BLaER1 (cell line): ENCODE data around the gene SLC39A5.

ENCODE experiments used
- H3K27ac ChIP-seq: shearing (Covaris generic); formaldehyde crosslinking; 2 replicates; pipeline ENCODE4 v1.8.1; 2022
- H3K27me3 ChIP-seq: shearing (Covaris generic); formaldehyde crosslinking; 2 replicates; pipeline ENCODE4 v1.8.1; 2022
- H3K36me3 ChIP-seq: shearing (Covaris generic); formaldehyde crosslinking; 2 replicates; pipeline ENCODE4 v1.8.1; 2022
- H3K4me1 ChIP-seq: shearing (Covaris generic); formaldehyde crosslinking; 2 replicates; pipeline ENCODE4 v1.8.1; 2022
- H3K4me2 ChIP-seq: shearing (Covaris generic); formaldehyde crosslinking; 2 replicates; pipeline ENCODE4 v1.8.1; 2022
- H3K4me3 ChIP-seq: shearing (Covaris generic); formaldehyde crosslinking; 2 replicates; pipeline ENCODE4 v1.8.1; 2022
- H3K9ac ChIP-seq: shearing (Covaris generic); formaldehyde crosslinking; 2 replicates; pipeline ENCODE4 v1.8.1; 2022
- H3K9me3 ChIP-seq: shearing (Covaris generic); formaldehyde crosslinking; 2 replicates; pipeline ENCODE4 v1.8.1; 2022
- H4K20me1 ChIP-seq: shearing (Covaris generic); formaldehyde crosslinking; 2 replicates; pipeline ENCODE4 v1.8.1; 2022
- Cebpa-rat ChIP-seq: shearing (Covaris generic); IDR thresholded peaks from 2 replicates; pipeline ENCODE4 v1.8.1; 2022

SLC39A5 gene

GRCh38 chr12:56229082-56229481, 769 bp upstream of the SLC39A5 start:
- H3K27ac ChIP-seq, result peak overlapping the region; percentile 71
- peaks cover 12% of the 10 kb centered on the region for H3K36me3 ChIP-seq
- no peaks in the 10 kb centered on the region for H4K20me1 ChIP-seq
- TF ChIP-seq Cebpa-rat, result no peak
- peak overlapping the region; percentile 73 for H3K4me2 ChIP-seq
- H3K4me3 ChIP-seq, result no peak overlapping the region
- H3K9ac ChIP-seq, result no peak overlapping the region
- no peaks in the 10 kb centered on the region for H3K9me3 ChIP-seq
- H3K27me3 ChIP-seq, result no peaks in the 10 kb centered on the region
- peaks cover 58% of the 10 kb centered on the region for H3K4me1 ChIP-seq

DNA sequence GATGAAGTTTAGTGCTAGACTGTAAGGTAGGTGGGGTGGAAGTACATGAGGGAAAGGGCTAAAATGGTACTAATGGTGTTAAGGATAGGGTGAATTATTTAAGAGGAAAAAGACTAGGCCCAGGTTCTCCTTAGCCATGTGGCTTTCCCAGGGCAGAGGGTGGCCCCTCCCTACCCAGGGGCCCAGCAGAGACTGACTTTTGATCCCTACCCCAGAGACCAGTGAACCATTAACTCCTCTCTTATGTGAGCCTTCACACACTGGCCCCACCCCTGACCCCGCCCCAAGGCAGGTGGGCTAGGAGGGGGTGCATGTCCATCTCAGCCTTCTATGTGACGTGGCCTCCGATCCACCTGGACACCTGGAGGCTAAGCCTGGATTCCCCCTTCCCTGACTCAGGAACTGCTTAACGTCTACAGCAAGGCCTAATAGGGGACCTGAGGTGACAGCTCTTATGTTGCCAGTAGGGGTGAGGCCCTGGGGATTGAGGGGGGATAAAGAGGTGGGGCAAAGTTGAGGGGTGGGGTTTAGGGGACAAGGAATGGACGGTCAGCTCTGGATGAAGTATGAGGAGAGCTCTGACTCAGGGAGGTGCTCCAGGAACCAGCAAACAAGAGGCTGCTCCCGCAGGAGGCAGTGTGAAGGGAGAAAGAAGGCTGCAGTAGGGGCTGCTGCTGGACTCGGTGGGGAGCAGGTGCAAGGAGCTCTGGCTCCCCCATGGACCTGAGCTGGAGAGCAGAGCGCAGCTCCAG, 757 bp downstream of the SLC39A5 start:
- H3K27me3 ChIP-seq, result no peaks in the 10 kb centered on the region
- H3K9ac ChIP-seq, result 0 out of 2 replicates have a peak overlapping the region, but pooled peaks have one; percentile 5
- peak overlapping the region; percentile 73 for H3K4me2 ChIP-seq
- no peak overlapping the region for H3K4me3 ChIP-seq
- H3K4me1 ChIP-seq, result peaks cover 46% of the 10 kb centered on the region
- H3K36me3 ChIP-seq, result peaks cover 11% of the 10 kb centered on the region
- TF ChIP-seq Cebpa-rat, result no peak
- no peaks in the 10 kb centered on the region for H3K9me3 ChIP-seq
- H4K20me1 ChIP-seq, result no peaks in the 10 kb centered on the region
- peak overlapping the region; percentile 69 for H3K27ac ChIP-seq

- no peak for TF ChIP-seq Cebpa-rat
- no peak overlapping the region for H3K4me3 ChIP-seq
- H3K9me3 ChIP-seq, result no peaks in the 10 kb centered on the region
- no peak overlapping the region for H3K9ac ChIP-seq
- no peaks in the 10 kb centered on the region for H3K27me3 ChIP-seq
- H3K4me1 ChIP-seq, result peaks cover 42% of the 10 kb centered on the region
- H4K20me1 ChIP-seq, result no peaks in the 10 kb centered on the region
- peak overlapping the region; percentile 73 for H3K4me2 ChIP-seq
- 0 out of 2 replicates have a peak overlapping the region, but pooled peaks have one; percentile 22 for H3K27ac ChIP-seq
- peaks cover 11% of the 10 kb centered on the region for H3K36me3 ChIP-seq
Observed at GRCh38 chr12:56231184-56231582, 1.3 kb downstream of the SLC39A5 start.

DNA sequence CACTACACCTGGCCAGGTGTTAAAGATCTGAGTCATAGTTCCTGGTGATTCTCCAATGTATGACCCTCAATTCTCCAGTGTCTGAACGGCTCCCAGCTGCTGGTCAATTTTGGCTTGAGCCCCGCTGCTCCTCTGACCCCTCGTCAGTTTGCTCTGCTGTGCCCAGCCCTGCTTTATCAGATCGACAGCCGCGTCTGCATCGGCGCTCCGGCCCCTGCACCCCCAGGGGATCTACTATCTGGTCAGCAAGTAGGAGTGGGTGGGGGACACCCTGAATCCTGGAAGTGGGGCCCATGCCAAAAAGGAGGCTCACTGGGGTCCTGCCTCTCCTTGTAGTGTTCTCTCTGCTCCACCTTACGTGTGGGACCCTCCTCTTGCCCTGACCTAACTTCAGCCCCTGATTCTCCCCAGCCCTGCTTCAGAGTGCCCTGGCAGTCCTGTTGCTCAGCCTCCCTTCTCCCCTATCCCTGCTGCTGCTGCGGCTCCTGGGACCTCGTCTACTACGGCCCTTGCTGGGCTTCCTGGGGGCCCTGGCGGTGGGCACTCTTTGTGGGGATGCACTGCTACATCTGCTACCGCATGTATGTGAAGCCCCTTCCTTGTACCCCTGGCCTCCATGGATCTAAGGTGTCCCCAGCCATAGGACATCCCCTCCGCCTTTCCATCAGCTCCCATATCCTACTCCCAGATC, 5.0 kb downstream of the SLC39A5 start:
- Histone ChIP-seq H3K36me3 (peaks cover 43% of the 10 kb centered on the region), H3K4me2 (no peak overlapping the region), H3K4me1 (peaks cover 23% of the 10 kb centered on the region), H3K9ac (0 out of 2 replicates have a peak overlapping the region, but pooled peaks have one; percentile 10), H4K20me1 (peaks cover 7% of the 10 kb centered on the region; the same call in 1 of the 2 replicates), H3K9me3 (no peaks in the 10 kb centered on the region), H3K4me3 (no peak overlapping the region), H3K27ac (no peak overlapping the region), H3K27me3 (no peaks in the 10 kb centered on the region)
- no peak for TF ChIP-seq Cebpa-rat

GRCh38 chr12:56236091-56236490, 6.2 kb downstream of the SLC39A5 start:
- Histone ChIP-seq H3K4me1 (peaks cover 11% of the 10 kb centered on the region), H3K36me3 (peaks cover 53% of the 10 kb centered on the region), H3K27me3 (no peaks in the 10 kb centered on the region), H3K4me2 (no peak overlapping the region), H4K20me1 (peaks cover 10% of the 10 kb centered on the region; the same call in 1 of the 2 replicates), H3K27ac (no peak overlapping the region), H3K9ac (no peak overlapping the region), H3K4me3 (no peak overlapping the region), H3K9me3 (no peaks in the 10 kb centered on the region)
- TF ChIP-seq Cebpa-rat, result no peak

GRCh38 chr12:56236985-56237384, 7.1 kb downstream of the SLC39A5 start:
- no peak for TF ChIP-seq Cebpa-rat
- Histone ChIP-seq H3K36me3 (peaks cover 62% of the 10 kb centered on the region), H3K27ac (no peak overlapping the region)

DNA sequence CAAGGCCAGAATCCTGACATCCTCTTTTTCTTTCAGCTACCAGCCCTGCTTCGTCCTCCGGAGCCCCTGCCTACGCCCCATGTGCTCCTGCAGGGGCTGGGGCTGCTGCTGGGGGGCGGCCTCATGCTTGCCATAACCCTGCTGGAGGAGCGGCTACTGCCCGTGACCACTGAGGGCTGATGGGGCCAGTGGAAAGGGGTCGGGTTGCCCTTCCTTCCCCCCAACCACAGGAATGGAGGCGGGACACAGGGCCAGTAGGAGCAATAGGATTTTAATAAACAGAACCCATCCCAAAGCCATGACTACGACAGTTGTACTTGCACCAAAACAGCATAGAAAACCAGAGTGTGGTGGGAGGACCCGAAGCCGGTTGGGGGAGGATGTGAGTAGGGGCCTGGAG, 7.7 kb downstream of the SLC39A5 start:
- Histone ChIP-seq H3K27ac (no peak overlapping the region), H3K4me3 (no peak overlapping the region), H3K27me3 (no peaks in the 10 kb centered on the region), H3K4me2 (no peak overlapping the region), H4K20me1 (peaks cover 18% of the 10 kb centered on the region; the same call in 1 of the 2 replicates), H3K4me1 (no peaks in the 10 kb centered on the region), H3K36me3 (peaks cover 68% of the 10 kb centered on the region), H3K9me3 (no peaks in the 10 kb centered on the region), H3K9ac (no peak overlapping the region)
- no peak for TF ChIP-seq Cebpa-rat

More at GRCh38 chr12:56236985-56237384, 7.1 kb downstream of the SLC39A5 start:
- peaks cover 2% of the 10 kb centered on the region for H3K4me1 ChIP-seq
- peaks cover 16% of the 10 kb centered on the region; the same call in 1 of the 2 replicates for H4K20me1 ChIP-seq
- no peak overlapping the region for H3K9ac ChIP-seq
- H3K4me3 ChIP-seq, result no peak overlapping the region
- no peak overlapping the region for H3K4me2 ChIP-seq
- no peaks in the 10 kb centered on the region for H3K9me3 ChIP-seq
- no peaks in the 10 kb centered on the region for H3K27me3 ChIP-seq

DNA sequence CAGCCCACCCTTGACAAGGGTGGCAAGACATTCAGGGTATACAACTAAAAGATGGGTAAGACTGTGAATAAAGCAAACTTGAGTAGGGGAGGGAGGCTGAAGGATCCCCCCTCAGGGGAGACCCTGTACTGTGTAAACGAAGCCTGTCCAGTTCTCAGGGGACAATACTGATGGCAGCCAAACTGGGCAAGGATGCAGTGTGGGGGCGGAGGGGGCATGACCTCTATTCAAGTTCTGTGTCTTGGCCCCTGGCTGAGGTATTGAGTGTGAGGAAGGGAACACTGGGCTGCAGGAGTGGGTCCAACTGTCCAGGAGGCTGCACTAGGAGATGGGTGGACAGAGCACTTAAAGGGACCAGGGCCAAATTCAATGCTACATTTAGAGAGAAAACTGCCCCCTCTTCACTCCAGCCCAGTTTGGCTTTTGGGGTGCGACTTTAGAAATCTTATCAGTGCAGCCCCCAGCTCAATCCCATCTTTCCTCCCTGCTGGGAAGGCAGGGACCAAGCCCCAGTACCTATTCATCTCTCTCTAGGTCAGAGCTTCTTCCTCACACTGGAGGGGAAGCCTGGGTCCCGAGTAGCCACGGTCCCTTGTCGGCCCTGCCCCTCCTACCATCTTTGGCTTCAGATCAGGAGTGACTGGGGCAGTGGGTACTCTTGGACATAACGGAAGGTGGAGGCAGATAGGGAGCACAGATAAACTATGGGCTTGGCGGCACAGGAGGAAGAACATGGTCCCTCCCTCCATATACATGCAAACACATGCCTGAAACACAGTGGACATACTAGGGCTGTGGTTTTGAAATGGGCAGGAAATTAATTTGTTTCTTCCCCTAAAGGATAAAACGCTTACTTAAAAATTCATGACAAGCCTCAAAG, 11.8 kb downstream of the SLC39A5 start:
- Histone ChIP-seq H3K9ac (no peak overlapping the region), H3K4me2 (no peak overlapping the region), H3K27ac (no peak overlapping the region), H3K4me3 (no peak overlapping the region), H3K36me3 (peaks cover 95% of the 10 kb centered on the region), H3K27me3 (no peaks in the 10 kb centered on the region), H3K4me1 (no peaks in the 10 kb centered on the region), H3K9me3 (no peaks in the 10 kb centered on the region), H4K20me1 (peaks cover 31% of the 10 kb centered on the region)
- no peak for TF ChIP-seq Cebpa-rat

DNA sequence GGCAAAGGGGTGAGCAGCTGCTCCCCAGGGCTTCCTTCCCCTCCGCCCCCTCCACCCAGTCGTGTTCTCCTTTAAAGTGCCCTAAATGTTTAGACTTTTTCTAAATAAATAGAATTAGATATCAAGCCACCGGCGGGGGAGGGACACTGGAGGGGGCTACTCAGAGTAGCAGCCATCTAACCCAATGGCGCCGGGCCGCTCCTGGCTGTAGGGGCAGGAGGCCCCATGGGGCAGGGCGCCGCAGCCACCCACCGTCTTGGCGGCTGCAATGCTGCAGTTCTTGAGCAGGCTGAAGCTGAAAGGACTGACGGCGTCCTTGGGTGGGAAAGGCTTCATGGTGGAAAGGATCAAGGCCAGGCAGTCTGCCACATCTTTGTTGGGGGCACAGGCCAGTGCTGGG, 13.1 kb downstream of the SLC39A5 start:
- Histone ChIP-seq H3K4me3 (no peak overlapping the region), H3K27me3 (no peaks in the 10 kb centered on the region), H4K20me1 (peaks cover 31% of the 10 kb centered on the region), H3K4me2 (no peak overlapping the region), H3K27ac (no peak overlapping the region), H3K36me3 (peaks cover 95% of the 10 kb centered on the region), H3K9me3 (no peaks in the 10 kb centered on the region), H3K4me1 (no peaks in the 10 kb centered on the region), H3K9ac (no peak overlapping the region)
- no peak for TF ChIP-seq Cebpa-rat
